Neural progenitor cell (in vitro differentiated cells): Measurements from ENCODE around the gene SLCO3A1. TPM values are rescaled to one million over a fixed set of nuclear protein-coding genes. Genes with fewer than 3 reads are reported as not detected.

Experiments used
- DNase-seq: peaks from one replicate; pipeline ENCODE4 v3.0.0-alpha.2; 2016; ENCODE audit warnings: low spot score
- H2AFZ ChIP-seq: fragments of 200-600 bp; sonication (generic); replicated peaks from 2 replicates; pipeline ENCODE4 v1.6.1; 2016; ENCODE audit warnings: antibody characterized with exemption
- H3F3A ChIP-seq: fragments of 200-600 bp; sonication (generic); 2 replicates; pipeline ENCODE4 v1.6.1; 2016; ENCODE audit warnings: antibody characterized with exemption, low read depth
- H3K27ac ChIP-seq: fragments of 200-600 bp; sonication (generic); 2 replicates; pipeline ENCODE4 v1.5.1; 2016; ENCODE audit warnings: mild to moderate bottlenecking
- H3K27me3 ChIP-seq: fragments of 200-600 bp; sonication (generic); 2 replicates; pipeline ENCODE4 v1.6.1; 2016; ENCODE audit warnings: mild to moderate bottlenecking, moderate library complexity
- H3K36me3 ChIP-seq: fragments of 200-600 bp; sonication (generic); 2 replicates; pipeline ENCODE4 v1.5.1; 2016
- H3K4me1 ChIP-seq: fragments of 200-600 bp; sonication (generic); 2 replicates; pipeline ENCODE4 v1.6.1; 2016; ENCODE audit warnings: mixed run types
- H3K4me2 ChIP-seq: fragments of 200-600 bp; sonication (generic); 2 replicates; pipeline ENCODE4 v1.6.1; 2016
- H3K4me3 ChIP-seq: fragments of 200-600 bp; sonication (generic); 2 replicates; pipeline ENCODE4 v1.5.1; 2016
- H3K79me2 ChIP-seq: fragments of 200-600 bp; sonication (generic); 2 replicates; pipeline ENCODE4 v1.6.1; 2016; ENCODE audit warnings: low read depth
- H3K9ac ChIP-seq: fragments of 200-600 bp; sonication (generic); 2 replicates; pipeline ENCODE4 v1.6.1; 2016
- H3K9me3 ChIP-seq: fragments of 200-600 bp; sonication (generic); 2 replicates; pipeline ENCODE4 v1.5.1; 2016; ENCODE audit warnings: low read depth
- H4K20me1 ChIP-seq: fragments of 200-600 bp; sonication (generic); 2 replicates; pipeline ENCODE4 v1.6.1; 2016; ENCODE audit warnings: low read depth
- H3K27ac Mint-ChIP-seq: 3 replicates; pipeline ENCODE4 v1.8.0; 2021; ENCODE audit warnings: mixed read lengths
- H3K27me3 Mint-ChIP-seq: 2 replicates; pipeline ENCODE4 v1.8.0; 2022; ENCODE audit warnings: low read depth, mild to moderate bottlenecking, inconsistent platforms, moderate library complexity, mixed read lengths; ENCODE audit not compliant: insufficient read depth
- H3K36me3 Mint-ChIP-seq: 3 replicates; pipeline ENCODE4 v1.8.0; 2021; ENCODE audit warnings: mixed read lengths
- H3K4me1 Mint-ChIP-seq: 3 replicates; pipeline ENCODE4 v1.8.0; 2021; ENCODE audit warnings: mixed read lengths
- H3K4me3 Mint-ChIP-seq: 3 replicates; pipeline ENCODE4 v1.8.0; 2021; ENCODE audit warnings: mild to moderate bottlenecking, moderate library complexity, mixed read lengths
- H3K9me3 Mint-ChIP-seq: 3 replicates; pipeline ENCODE4 v1.8.0; 2020; ENCODE audit warnings: mixed read lengths
- CTCF ChIP-seq: fragments of 200-600 bp; sonication (generic); IDR thresholded peaks from 2 replicates; pipeline ENCODE4 v1.5.1; 2017; ENCODE audit warnings: antibody characterized with exemption, mild to moderate bottlenecking
- EZH2 ChIP-seq: fragments of 200-600 bp; sonication (generic); IDR thresholded peaks from 2 replicates; pipeline ENCODE4 v1.6.1; 2017; ENCODE audit warnings: antibody characterized with exemption, mild to moderate bottlenecking, moderate library complexity
- EZH2phosphoT487 ChIP-seq: fragments of 200-600 bp; sonication (generic); IDR thresholded peaks from 2 replicates; pipeline ENCODE4 v1.6.1; 2017; ENCODE audit warnings: antibody characterized with exemption
- total RNA-seq: library from RNA; depleted of rRNA; stranded (reverse); fragments of >200 nt; gene quantifications from 2 replicates; pipeline ENCODE4 v1.2.3, GENCODE V29; 2015; ENCODE audit warnings: low replicate concordance

The SLCO3A1 gene
- total RNA-seq, 1 donor from 2014 or later = 6.6 TPM

GRCh38 chr15:92078270-92078669 lies 224.8 kb downstream of the SLCO3A1 start:
- no peaks in the 10 kb centered on the region for H3K4me1 ChIP-seq
- no peak for DNase-seq
- TF ChIP-seq EZH2phosphoT487 (no peak), EZH2 (no peak), CTCF (no peak)
- no peaks in the 10 kb centered on the region for H3K27me3 ChIP-seq
- no peak overlapping the region for H3K27ac Mint-ChIP-seq
- no peak overlapping the region for H3K27ac ChIP-seq
- no peaks in the 10 kb centered on the region for H3K36me3 ChIP-seq
- H3K79me2 ChIP-seq = no peaks in the 10 kb centered on the region
- no peak overlapping the region for H2AFZ ChIP-seq
- H3K9me3 ChIP-seq = no peaks in the 10 kb centered on the region
- H4K20me1 ChIP-seq = peaks cover 4% of the 10 kb centered on the region
- no peak overlapping the region for H3K4me3 ChIP-seq
- H3K27me3 Mint-ChIP-seq = peaks cover 2% of the 10 kb centered on the region
- H3K9ac ChIP-seq = no peak overlapping the region
- H3K4me3 Mint-ChIP-seq = no peak overlapping the region
- H3K4me1 Mint-ChIP-seq = peaks cover 7% of the 10 kb centered on the region
- no peaks in the 10 kb centered on the region for H3K36me3 Mint-ChIP-seq
- no peaks in the 10 kb centered on the region for H3F3A ChIP-seq
- no peaks in the 10 kb centered on the region for H3K9me3 Mint-ChIP-seq
- H3K4me2 ChIP-seq = no peak overlapping the region

DNA sequence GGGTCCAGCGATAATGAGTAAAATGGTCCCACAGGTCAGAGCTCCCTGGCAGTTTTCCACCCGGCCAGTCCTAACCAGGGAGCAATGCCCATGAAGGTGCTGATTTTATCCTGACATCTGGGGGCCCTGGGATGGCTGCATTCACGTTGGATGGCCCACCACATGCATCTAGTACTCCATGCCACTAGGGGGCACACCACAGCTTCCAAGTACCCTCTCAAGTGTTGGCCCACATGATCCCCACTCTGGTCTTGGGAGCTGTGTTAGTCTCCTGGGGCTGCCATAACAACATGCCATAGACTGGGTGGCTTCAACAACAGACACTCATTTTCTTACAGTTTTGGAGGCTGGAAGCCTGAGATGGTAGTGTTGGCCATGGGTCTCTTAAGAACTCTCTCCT lies 225.5 kb downstream of the SLCO3A1 start:
- H3K4me1 Mint-ChIP-seq = peaks cover 7% of the 10 kb centered on the region
- H3K9me3 Mint-ChIP-seq = no peaks in the 10 kb centered on the region
- Histone ChIP-seq H3F3A (no peaks in the 10 kb centered on the region), H3K36me3 (no peaks in the 10 kb centered on the region), H2AFZ (no peak overlapping the region), H3K4me1 (no peaks in the 10 kb centered on the region), H3K4me3 (no peak overlapping the region), H3K27ac (no peak overlapping the region), H3K9me3 (no peaks in the 10 kb centered on the region), H4K20me1 (peaks cover 4% of the 10 kb centered on the region), H3K4me2 (no peak overlapping the region), H3K79me2 (no peaks in the 10 kb centered on the region), H3K9ac (no peak overlapping the region), H3K27me3 (no peaks in the 10 kb centered on the region)
- no peaks in the 10 kb centered on the region for H3K36me3 Mint-ChIP-seq
- peak; percentile 34 for DNase-seq
- no peak overlapping the region for H3K4me3 Mint-ChIP-seq
- peaks cover 2% of the 10 kb centered on the region for H3K27me3 Mint-ChIP-seq
- TF ChIP-seq CTCF (peak; percentile 42), EZH2 (no peak)
- H3K27ac Mint-ChIP-seq = no peak overlapping the region

- Mint-ChIP-seq H3K4me3 (no peak overlapping the region), H3K36me3 (no peaks in the 10 kb centered on the region), H3K9me3 (no peaks in the 10 kb centered on the region), H3K4me1 (peaks cover 4% of the 10 kb centered on the region), H3K27me3 (peaks cover 3% of the 10 kb centered on the region), H3K27ac (no peak overlapping the region)
- H3K4me2 ChIP-seq = no peak overlapping the region
- H4K20me1 ChIP-seq = peaks cover 4% of the 10 kb centered on the region
- H3K27ac ChIP-seq = no peak overlapping the region
- H3F3A ChIP-seq = no peaks in the 10 kb centered on the region
- no peak for DNase-seq
- TF ChIP-seq EZH2phosphoT487 = no peak
- no peak for TF ChIP-seq CTCF
- no peak for TF ChIP-seq EZH2
- no peak overlapping the region for H3K9ac ChIP-seq
- H3K27me3 ChIP-seq = no peaks in the 10 kb centered on the region
- no peaks in the 10 kb centered on the region for H3K36me3 ChIP-seq
- H3K4me3 ChIP-seq = no peak overlapping the region
- H3K9me3 ChIP-seq = no peaks in the 10 kb centered on the region
- H3K79me2 ChIP-seq = no peaks in the 10 kb centered on the region
- no peaks in the 10 kb centered on the region for H3K4me1 ChIP-seq
- no peak overlapping the region for H2AFZ ChIP-seq
These were observed 226.2 kb downstream of the SLCO3A1 start for GRCh38 chr15:92079647-92080255.
